GF-D8 (cell line): ENCODE results near the gene OR10T2.
"Not testable (repeated sequence)": the region's sequence is repeated elsewhere in the genome, so short reads cannot be mapped to it uniquely, and the experiment has no call there.

Source experiments
- DNase-seq: peaks from one replicate; lab custom pipeline; 2025; lab: John Stamatoyannopoulos, UW

The OR10T2 gene

DNA sequence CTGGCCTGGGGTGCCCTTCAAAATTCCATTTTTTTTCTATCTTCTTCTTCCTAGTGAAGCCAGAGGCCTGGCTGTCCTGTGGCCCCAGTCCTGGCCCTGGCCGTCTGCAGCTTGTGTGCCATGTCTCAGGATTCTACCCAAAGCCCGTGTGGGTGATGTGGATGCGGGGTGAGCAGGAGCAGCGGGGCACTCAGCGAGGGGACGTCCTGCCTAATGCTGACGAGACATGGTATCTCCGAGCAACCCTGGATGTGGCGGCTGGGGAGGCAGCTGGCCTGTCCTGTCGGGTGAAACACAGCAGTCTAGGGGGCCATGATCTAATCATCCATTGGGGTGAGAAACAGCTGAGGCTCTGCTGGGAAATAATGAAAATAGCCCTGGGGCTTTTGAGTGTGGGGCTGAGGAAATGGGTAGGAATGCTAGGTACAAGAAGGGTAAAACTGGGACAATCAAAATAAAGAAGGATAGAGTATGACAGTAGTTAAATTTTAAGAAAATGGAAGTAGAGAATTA is 43.4 kb downstream of the OR10T2 start:
- DNase-seq, result no peak

DNA sequence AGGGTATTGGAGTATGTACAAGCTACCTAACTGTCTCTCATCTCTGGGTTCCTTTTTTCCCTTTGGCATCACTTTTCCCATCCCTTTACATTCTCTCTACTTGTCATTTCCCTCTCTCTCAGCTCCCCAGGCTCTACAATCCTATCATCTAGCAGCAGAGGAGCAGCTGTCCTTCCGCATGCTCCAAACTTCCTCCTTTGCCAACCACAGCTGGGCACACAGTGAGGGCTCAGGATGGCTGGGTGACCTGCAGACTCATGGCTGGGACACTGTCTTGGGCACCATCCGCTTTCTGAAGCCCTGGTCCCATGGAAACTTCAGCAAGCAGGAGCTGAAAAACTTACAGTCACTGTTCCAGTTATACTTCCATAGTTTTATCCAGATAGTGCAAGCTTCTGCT is 45.0 kb downstream of the OR10T2 start:
- no peak for DNase-seq

GRCh38 chr1:158353303-158354075 is 45.8 kb downstream of the OR10T2 start, which contains the start of gene CD1E:
Gene CD1E, plus strand, starts transcription at chr1:158353894. Its CDS starts 95 bp downstream, at chr1:158353989.
- DNase-seq, result no peak

GRCh38 chr1:158348946-158349345 is 50.3 kb downstream of the OR10T2 start:
- DNase-seq, result not testable (repeated sequence)
